GM12891 (cell line): ENCODE measurements around the gene ALDH9A1.
"Not testable (repeated sequence)": the region's sequence is repeated elsewhere in the genome, so short reads cannot be mapped to it uniquely, and the experiment has no call there.

ENCODE experiments used
- PAX5 ChIP-seq: IDR thresholded peaks from 2 replicates; pipeline ENCODE4 v1.6.1; 2011; ENCODE audit warnings: low read length, moderate library complexity, mild to moderate bottlenecking; ENCODE audit not compliant: insufficient read depth, severe bottlenecking
- POLR2A ChIP-seq: IDR thresholded peaks from 2 replicates; pipeline ENCODE4 v1.6.1; 2011; ENCODE audit warnings: low read depth, low read length, control low read depth
- POLR2AphosphoS5 ChIP-seq: IDR thresholded peaks from 2 replicates; pipeline ENCODE4 v1.6.1; 2011; ENCODE audit warnings: low read depth, low read length, control low read depth
- POU2F2 ChIP-seq: IDR thresholded peaks from 2 replicates; pipeline ENCODE4 v1.6.1; 2011; ENCODE audit warnings: low read depth, mild to moderate bottlenecking, control low read depth, low read length, moderate library complexity
- SPI1 ChIP-seq: IDR thresholded peaks from 2 replicates; pipeline ENCODE4 v1.6.1; 2011; ENCODE audit warnings: low read depth, low read length, control low read depth
- TAF1 ChIP-seq: IDR thresholded peaks from 2 replicates; pipeline ENCODE4 v1.6.1; 2011; ENCODE audit warnings: low read depth, low read length, control low read depth

GRCh38 chr1:165716265-165717051, 18.1 kb upstream of the ALDH9A1 start:
- not testable (repeated sequence) for TF ChIP-seq POLR2AphosphoS5, POLR2A, TAF1, PAX5, SPI1, POU2F2
